Kidney glomerular epithelial cell (primary cell): ENCODE results near the gene RPUSD2.
A peak's percentile ranks its signal among the peaks of the same experiment; 100 is the strongest.
"Not testable (repeated sequence)": the region's sequence is repeated elsewhere in the genome, so short reads cannot be mapped to it uniquely, and the experiment has no call there.

Source experiments
- DNase-seq: peaks from one replicate; lab custom pipeline; 2025; lab: John Stamatoyannopoulos, UW

The RPUSD2 gene

DNA sequence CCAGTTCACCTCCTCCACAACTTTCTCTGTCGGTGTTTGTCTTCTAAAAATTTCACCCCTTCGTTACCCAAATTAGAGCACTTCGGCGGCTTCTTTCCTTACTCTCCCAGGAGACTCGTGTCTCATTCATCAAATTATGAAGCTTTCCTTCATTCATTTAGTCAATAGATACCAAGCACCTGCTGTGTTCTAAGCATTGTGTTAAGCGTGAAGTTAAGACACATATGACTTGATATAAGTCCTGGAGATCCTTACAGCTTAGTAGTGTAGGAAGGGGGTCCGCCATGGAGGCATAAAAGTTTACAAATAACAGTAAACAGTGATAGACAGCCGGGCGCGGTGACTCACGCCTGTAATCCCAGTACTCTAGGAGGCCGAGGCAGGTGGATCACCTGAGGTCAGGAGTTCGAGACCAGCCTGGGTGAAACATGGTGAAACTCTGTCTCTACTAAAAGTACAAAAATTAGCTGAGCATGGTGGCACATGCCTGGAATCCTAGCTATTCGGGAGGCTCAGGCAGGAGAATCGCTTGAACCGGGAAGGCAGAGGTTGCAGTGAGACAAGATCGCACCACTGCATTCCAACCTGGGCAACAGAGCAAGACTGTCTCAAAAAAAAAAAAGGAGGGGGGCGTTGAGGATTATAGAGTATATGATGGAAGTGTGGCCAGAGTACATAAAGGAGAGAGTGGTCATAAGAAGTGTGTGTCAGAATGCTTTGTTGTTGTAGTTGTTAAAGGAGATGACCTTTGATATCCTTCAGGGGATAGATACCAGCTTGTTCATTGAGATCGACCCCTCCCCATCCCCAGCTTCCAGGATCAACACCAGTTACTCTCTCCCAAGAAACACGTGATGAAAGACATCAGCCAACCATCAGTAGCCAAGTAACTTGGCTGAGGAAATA is 3.5 kb upstream of the RPUSD2 start:
- DNase-seq, result no peak

DNA sequence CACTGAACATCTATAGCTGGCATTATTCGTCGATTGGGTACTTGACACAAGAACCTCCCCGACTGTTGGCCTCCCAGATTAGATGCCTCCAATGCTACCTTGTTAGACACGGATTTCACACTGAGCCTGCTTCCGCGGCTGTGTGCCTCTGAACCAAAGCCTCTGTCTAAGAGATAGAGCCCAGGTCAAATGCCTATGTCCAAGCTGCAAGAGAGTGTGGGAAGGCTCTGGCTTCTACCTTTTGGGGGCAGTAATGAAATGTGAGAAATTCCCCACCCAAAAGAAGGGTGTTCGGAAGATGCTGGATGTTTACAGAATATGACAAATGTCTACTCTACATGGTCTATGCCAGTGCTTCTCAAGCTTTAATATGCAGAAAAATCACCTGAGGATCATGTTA is 2.0 kb upstream of the RPUSD2 start:
- no peak for DNase-seq

DNA sequence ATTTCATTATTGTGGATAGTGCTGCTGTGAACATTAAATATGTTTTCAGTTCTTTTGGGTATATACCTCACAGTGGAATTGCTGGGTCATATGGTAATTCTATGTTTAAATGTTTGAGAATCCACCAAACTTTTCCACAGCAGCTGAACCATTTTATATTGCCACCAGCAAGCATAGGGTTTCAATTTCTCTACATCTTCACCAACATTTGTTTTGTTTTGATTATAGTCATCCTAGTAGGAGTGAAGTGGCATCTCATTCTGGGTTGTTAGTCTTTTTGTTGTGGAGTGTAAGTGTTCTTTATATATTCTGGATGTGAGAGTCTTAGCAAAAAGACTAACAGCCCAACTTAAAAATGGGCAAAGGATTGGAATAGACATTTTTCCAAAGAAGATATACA is 6.0 kb downstream of the RPUSD2 start:
- DNase-seq, result no peak

DNA sequence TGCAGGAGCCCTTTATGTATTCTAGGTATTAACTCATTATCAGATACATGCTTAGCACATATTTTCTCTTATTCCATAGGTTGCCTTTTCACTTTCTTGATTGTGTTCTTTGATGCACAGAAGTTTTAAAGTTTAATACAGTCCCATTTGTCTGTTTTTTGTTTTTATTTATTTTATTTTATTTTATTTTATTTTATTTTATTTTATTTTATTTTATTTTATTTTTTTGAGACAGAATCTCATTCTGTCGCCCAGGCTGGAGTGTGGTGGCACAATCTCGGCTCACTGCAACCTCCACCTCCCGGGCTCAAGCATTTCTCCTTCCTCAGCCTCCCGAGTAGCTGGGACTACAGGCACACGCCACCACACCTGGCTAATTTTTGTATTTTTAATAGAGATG is 7.8 kb downstream of the RPUSD2 start:
- not testable (repeated sequence) for DNase-seq

DNA sequence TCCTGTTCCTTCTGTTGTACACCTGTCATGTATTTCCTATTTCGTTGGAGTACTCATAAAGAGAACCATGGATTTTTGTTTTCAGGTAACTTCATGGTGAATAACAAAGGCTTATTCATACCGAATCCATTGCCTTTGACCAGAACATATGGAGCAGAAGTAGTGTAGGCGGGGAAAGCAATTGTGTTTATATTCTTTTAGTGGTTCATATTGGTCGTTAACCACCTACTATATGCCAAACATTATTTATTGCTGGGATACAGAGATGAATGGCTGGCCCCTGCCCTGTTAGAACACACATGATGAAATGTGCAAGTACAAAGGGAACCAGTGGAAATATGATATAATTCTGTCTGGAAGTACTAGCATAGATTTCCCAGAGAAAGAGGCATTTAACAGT is 9.8 kb downstream of the RPUSD2 start:
- DNase-seq, result no peak

DNA sequence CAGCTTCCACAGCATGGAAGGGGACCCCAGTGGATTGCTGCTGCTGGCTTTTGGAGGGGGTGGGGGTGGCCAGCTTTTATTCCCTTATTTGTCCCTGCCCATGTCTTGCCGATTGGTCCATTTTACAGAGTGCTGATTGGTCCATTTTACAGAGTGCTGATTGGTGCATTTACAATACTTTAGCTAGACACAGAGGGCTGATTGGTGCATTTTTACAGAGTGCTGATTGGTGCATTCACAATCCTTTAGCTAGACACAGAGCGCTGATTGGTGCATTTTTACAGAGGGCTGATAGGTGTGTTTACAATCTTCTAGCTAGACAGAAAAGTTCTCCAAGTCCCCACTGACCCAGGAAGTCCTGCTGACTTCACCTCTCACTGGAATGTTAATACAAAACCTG is 12.7 kb downstream of the RPUSD2 start:
- DNase-seq, result not testable (repeated sequence)

DNA sequence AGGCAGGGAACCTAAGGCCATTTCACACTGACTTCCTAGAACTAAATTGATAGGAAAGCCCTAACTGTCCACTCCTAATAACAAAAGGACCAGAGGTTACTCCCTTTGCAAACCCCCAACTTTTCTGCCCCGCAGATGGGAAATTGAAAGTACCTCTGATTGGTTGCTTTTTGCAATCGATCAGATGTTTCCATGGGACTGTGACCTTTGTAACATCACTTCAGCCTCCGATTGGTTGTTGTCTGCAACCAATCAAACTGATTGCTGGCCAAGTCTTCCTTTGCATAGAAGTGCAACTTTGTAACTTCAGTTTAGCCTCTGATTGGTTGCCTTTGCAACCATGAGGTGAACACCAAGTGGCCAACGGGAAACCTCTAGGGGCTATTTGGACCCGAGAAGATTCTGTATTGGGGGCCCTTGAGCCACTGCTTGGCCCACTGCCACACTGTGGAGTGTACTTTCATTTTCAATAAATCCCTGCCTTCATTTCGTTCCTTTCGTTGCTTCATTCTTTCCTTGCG is 13.7 kb downstream of the RPUSD2 start:
- no peak for DNase-seq

DNA sequence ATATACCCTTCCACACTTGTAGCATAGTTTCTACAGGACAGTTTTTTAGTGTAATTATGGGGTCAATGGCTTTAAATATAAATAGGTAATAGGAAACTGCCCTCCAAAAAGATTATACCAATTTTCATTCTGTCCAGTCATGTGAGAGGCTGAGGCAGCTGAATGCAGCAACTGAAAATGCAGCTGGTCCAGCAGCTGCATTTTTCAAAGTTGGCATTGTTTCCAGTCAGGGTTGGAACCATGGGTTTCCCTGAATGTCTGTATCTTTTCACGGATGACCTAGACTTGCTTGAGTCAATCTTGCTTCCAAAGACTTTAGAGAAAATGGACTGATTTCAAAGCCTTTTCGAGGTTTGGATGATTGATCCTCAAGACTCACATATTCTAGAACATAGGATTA is 15.1 kb downstream of the RPUSD2 start:
- no peak for DNase-seq

DNA sequence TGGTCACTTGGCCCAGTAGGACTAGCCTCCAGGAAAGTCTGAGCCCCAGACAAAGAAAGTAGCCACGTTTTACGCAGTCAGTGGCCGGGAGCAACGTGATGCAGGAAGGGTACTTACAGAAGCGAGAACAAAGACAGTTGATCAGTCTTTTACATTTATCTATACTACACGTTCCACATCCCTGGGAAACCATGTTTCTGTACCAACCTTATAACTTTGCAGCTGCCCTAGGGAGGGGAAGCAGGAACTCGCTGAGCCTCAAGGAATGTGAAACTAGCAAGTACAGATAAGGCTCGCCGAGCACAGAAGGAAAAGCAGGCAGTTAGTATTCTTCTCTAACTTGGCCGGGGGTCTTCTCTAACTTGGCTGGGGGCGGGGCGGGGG is 21.6 kb downstream of the RPUSD2 start:
- no peak for DNase-seq

DNA sequence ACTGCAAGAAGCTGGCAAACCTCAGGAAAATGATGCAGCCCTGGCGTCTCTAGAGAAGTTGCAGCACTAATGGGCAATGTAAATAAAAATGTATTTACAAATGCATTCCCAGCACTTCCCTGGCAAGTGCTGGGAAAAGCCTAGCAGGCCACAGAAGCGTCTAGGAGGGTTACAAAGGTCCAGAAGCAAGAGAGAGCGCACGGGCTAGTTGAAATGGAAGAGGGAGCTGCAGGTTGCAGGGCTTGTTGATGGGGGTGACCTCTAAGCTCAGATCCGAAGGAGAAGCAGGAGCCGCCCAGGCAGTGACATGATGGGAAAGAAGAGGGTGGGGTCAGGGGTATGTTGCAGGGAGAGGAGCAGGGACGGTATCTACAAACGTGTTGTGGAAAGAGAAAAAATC is 22.3 kb downstream of the RPUSD2 start:
- DNase-seq, result no peak

DNA sequence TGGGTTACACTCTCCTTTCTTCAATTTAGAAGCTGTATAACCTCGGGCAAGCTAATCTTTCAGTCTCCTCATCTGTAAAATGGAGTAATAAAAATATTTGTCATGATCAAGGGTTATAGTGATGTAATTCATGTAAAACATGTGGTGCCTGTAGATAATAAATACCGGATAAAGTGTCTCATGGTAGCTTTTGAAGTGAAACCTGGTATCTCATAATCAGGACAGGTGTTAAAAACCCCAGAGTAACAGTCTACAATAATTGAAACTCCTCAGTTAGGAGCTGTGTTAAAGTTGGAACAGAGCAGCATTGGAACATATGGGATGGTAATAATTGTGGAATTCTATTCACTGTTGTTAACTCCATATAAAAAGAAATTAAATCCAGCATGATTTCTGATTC is 24.1 kb downstream of the RPUSD2 start:
- DNase-seq, result no peak

DNA sequence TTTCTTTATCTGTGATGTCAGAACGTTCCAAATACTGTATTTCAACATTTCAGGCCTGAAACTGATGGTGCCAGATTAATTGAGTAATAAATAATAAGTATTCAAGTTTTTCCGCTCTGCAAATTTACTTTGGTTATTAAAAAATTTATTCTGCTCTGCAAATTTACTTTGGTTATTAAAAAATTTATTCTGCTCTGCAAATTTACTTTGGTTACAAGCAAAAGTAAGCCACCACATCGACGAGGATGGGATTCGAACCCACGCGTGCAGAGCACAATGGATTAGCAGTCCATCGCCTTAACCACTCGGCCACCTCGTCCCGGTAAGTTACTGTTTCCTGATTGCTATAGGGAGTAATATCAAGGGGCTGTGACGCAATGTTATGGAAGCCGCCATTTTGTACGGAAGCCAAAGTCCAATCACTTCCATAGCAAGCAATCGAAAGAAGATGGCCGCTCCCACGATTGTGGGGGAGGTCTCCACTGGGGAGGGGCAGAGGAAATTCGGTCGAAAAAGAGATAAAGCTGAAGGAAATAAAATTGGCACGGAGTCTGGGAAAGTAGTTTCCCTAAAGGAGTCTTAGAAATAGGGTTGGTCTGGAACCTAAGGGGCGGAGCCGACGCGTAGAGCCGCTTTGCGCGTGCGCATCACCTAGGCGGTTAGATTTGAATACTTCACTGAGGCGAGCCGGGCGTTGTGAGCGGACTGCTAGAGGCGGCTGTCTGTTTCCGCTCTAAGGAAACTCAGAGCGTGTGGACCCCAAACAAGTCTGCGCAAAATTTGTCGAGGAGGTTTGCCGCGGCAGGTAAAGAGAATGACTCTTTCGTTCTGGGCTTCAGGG is 24.7 kb downstream of the RPUSD2 start, which contains the start of gene KNL1:
Gene KNL1, plus strand, starts transcription at position 662 of the 841 bp plus-strand sequence. CDS start 8,683 bp downstream, outside the sequence.
- DNase-seq, result peak; percentile 99

DNA sequence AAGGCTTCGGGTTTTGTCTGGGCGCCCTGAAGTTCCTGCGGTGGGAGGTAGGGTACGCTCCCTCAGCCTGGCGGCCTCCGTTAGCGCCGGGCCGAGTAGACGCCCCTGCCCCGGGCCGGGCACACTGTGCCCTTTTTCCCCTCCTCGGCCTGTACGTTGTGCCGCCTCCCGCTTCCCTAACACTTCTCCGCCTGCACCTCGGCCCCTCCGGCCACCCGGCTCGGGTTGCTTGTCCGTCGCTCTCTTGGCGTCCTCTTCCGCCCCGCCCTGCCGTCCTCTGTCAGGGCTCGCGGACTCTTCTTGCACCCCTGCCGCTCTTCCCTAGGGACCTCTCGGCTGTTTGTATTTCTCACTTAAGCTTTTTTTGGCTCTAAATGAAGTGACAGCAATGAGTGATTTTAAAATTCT is 25.3 kb downstream of the RPUSD2 start:
- DNase-seq, result peak; percentile 55

DNA sequence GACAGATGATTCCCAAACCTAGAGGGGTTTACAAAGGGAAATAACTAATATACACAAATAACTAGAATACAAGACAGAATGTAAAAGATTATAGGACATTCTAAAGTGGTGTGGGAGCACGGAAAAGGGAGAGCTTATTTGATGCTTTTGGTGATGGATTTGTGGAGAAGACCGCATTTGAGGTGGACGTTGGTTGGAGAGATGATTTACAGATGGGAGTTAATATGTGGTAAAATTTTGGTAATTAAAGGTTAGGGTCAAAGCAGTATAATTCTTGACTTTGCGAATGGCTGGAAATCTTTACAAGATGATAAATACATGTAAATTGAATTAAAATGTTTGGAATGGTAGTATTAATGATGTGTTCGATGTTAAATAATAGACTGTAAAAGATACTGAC is 26.1 kb downstream of the RPUSD2 start:
- no peak for DNase-seq

DNA sequence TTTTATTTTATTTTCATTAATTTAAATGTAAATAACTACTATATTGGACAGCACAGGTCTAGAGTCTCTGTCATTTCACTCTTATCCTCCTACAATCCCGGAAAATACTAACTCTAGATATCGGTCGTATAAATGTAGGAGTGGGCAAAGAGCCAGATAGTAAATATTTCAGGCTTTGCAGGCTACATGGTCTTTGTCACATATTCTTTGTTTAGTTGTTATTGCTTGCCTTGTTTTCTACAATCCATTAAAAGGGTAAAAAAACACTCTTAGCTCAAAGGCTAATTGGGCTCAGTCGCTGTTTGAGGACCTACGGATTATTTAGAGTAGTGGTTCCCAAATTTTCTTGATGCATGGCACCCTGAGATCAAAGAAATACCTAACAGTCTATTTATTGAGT is 26.7 kb downstream of the RPUSD2 start:
- no peak for DNase-seq

DNA sequence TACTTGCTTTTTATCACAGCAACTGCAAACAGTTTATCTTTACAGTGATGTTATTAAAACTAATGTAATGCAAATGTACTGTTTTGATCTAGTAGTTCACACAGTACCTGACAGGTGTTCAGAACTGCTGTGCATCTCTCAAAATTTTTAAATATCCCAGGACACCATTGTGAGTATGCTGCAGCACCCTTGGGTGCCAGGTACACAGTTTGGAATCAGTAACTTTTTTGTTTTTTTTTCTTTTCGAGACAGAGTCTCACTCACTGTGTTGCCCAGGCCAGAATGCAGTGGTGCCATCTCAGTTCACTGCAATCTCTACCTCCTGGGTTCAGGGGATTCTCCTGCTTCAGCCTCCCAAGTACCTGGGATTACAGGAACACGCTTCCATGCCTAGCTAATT is 27.9 kb downstream of the RPUSD2 start:
- DNase-seq, result no peak

DNA sequence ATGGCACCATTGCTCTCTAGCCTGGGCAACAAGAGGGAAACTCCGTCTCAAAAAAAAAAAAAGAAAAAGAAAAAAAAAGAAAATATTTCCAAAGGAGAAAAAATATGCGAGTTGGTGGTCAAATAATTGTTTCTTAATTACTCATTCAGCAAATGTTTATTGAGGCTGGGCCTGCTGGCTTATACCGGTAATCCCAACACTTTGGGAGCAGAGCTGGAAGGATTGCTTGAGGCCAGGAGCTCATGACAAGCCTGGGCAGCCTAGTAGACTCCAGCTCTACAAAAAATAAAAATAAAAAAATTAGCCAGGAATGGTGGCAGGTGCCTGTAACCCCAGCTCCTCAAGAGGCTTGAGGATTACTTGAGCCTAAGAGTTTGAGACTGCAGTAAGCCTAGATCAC is 29.0 kb downstream of the RPUSD2 start:
- no peak for DNase-seq

DNA sequence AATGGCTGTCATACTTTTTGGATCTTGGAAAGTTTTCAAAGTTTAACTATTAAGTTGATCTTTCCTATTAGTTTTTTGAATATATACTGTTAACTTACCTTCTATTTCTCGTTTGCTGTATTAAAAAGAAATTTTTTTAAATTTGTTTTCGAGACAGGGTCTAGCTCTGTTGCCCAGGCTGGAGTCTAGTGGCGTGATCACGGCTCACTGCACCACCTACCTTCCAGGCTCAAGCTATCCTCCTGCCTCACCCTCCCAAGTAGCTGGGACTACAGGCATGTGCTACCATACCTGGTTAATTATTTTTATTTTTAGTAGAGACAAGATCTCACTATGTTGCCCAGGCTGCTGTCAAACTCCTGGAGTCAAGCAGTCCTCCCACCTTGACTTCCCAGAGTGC is 29.6 kb downstream of the RPUSD2 start:
- no peak for DNase-seq

DNA sequence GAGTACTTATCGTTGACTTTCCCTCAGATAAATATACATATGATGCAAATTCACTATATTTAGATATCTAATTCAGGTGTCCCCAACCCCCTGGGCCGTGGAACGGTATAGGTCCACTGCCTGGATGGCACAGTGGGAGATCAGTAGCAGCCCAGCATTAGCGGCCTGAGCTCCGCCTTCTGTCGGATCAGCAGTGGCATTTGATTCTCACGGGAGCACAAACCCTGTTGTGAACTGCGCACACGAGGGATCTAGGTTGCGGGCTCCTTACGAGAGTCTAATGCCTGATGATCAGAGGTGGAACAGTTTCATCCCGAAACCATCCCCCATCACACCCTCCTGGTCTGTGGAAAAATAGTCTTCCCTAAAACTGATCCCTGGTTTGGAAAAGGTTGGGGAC is 31.9 kb downstream of the RPUSD2 start:
- no peak for DNase-seq

DNA sequence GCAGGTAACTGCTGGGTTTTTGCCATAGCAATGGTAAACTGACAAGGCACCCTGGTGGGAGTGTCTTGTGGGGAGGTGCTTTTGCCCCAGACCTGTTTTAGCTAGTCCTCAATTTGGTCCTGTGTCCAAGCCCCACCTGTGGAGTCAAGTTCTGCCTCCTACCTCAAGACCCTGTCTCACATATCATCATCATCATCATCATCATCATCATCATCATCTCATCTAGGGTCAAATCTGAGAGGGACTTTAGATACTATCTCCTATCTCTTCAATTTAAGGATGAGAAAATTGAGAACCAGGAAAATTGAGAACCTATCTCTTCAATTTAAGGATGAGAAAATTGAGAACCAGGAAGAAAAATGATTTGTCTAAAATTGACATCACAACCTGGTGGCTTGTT is 34.8 kb downstream of the RPUSD2 start:
- DNase-seq, result no peak

DNA sequence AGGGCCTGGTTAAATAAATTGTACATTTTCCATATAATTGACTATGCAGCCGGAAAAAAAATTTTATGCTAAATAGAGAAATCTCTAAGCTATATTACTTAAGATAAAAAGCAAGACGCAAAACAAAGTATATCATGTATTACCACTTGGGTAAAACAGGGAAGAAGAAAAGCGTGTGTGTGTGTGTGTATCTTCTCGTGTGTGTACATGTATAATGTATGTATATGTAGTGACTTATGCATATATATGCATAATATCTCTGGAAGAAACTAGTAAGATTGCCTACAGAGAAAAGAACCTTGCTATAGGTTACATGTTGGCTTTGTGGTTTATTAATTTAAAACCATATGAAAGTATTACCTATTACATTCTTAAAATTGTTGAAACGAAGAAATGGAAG is 44.0 kb downstream of the RPUSD2 start:
- no peak for DNase-seq

DNA sequence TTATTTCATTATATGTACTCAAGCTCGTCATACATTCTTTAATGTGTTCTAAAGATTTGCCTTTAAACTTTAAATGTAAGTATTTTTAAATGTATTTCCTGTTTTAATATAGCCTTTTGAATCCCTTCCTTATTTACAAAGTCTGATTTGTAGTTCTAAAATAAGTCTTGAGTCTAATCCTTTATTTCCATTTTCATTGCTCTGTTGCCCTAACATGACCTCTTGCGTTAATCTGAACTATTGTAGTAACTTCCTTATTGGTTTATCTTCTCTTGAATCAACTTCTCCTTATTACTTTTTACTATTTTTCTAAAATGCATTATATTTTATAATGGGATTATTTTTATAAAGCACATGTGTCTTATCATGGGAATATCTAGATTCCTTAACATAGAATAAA is 48.9 kb downstream of the RPUSD2 start:
- DNase-seq, result no peak

DNA sequence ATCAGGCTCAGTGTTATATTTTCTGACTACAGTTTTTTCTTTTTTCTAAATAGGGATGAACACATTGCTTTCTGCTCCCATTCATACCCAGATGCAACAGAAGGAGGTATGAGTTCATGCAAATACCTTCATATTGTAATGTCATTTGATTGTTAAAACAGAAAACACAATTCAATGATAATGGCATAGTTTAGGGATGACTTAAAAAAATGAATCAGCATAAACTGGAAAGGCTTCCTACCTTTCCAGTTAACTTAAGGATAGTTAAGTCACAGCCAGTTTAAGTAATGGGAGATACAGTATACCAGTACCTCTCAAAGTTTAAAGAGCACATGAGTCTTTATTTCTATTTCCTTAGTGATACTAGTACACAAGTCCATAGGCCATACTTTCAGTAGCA is 49.8 kb downstream of the RPUSD2 start:
- DNase-seq, result no peak
